ENCODE measurements around the gene RBMS3.
"Not testable (repeated sequence)": the region's sequence is repeated elsewhere in the genome, so short reads cannot be mapped to it uniquely, and the experiment has no call there.

RBMS3 gene

GRCh38 chr3:29429055-29429679 is 148.3 kb downstream of the RBMS3 start:
- DNase-seq (ENCODE audit: low spot score), result no peak

DNA sequence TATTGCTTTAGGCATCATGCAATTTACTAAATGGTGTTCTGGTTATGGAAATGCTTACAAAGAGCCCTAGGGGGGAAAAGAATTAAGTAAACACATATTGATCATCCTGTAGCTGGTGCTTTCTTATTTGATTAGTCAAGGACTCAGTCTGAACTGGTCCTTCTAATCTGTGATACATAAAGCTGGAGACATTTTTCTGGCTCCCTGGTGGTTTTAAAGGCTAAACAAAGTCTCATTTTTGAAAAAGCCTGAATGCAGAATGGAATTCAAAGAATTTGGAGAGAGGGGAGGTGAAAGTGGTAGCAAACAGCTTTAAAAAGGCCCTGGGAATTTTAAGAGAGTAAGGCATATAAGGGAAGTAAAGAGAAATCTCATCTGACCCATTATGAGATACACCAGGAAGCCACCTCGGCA is 149.7 kb downstream of the RBMS3 start:
- DNase-seq (ENCODE audit: low spot score), result no peak

GRCh38 chr3:29436612-29437323 is 155.9 kb downstream of the RBMS3 start:
- DNase-seq (ENCODE audit: low spot score), result no peak

DNA sequence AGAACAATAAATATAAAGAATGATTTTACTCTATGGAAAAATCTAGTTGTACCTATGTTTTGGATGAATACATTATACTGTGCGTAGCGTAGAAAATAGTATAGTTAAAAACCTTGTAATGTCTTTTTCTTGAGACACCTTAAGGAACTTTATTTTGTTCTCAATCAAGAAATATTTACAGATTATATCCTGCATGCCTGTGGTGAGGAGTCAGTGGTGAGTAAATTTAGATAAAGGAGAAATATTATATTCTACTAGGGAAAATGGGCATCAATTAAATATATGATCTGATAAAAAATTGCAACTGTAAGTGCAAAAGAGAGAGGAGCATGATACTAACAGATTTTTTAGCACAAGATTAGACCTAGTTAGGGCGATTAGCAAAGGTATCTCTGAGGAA is 157.7 kb downstream of the RBMS3 start:
- DNase-seq (ENCODE audit: low spot score), result no peak

DNA sequence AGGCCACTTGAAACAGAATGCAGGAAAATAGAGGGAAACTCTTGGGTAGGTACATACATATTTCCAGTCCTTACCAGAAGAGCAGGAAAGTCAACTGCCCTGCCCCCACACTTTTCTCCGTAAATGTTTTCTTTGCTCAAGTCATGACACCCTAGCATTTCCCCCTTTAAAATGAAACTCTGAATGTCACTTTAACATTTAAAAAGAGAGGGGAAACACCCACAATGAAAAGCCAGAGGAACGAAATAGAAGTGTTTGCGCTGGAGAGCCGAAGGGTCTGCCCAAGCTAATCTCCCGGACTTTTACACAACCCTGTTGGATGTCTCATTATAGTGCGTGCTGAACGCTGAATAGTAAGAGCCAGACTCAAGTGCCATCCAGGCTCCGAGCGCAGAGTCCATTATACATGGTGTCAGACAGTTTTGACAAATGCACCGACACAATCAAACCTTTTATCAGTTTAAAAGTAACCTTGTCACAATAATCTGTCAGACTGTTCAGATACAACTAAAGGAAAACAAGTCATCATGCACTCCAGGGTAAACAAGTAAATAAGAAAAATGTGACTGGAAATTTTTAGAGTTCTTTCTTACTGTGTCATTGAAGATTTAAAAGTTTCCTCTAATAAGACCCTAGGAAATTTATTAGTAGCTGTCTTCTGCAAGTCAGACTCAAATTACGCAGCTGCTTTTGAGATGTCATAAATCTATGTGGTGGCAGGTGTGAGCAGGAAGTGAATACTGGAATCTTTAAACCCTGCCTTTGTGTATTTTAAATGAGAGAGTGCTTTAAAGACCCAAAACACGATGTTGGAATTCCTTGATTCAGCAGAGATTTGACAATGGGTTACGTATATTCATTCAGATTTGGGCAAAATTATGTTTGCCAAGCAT is 159.8 kb downstream of the RBMS3 start:
- no peak for DNase-seq (ENCODE audit: low spot score)

GRCh38 chr3:29441422-29441821 is 160.6 kb downstream of the RBMS3 start:
- DNase-seq (ENCODE audit: low spot score), result no peak

DNA sequence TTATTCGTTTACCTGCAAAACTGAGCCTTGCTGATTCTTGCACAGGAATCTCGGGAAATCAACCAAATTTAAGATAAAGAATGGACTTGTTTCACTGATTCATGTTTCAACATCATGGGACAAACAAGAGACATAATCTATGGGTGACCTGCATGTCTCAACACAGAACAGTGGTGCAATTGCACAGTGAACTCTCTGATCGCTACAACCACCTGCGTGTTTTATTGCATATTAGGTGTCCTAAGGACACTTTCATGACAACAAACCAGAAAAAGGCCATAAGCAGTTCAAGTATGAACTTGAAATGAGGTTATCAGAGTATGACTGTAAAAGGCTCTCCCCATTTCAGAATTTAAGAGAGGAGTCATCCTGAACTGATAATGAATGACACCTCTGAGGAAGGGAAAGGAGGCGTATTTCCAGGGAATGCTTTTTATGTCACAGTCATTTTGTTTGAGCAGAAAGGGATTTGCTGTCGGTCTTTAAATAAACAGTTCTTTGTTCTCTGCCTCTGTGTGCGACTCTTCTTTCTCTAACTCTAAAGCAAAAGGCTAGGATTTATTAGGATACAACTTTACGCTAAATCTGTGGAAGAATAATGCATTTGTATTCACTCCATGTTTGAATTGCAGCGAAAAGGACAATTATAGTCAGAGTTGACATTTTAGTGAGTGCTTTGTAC is 167.2 kb downstream of the RBMS3 start:
- DNase-seq (ENCODE audit: low spot score), result no peak

- no peak for DNase-seq (ENCODE audit: low spot score)
Measured at GRCh38 chr3:29451920-29452319, 171.0 kb downstream of the RBMS3 start.

- no peak for DNase-seq (ENCODE audit: low spot score)
Measured at GRCh38 chr3:29452934-29453283, 172.0 kb downstream of the RBMS3 start.

- no peak for DNase-seq (ENCODE audit: low spot score)
Measured at GRCh38 chr3:29453284-29454001, 172.6 kb downstream of the RBMS3 start.

GRCh38 chr3:29454161-29454611 is 173.3 kb downstream of the RBMS3 start:
- DNase-seq (ENCODE audit: low spot score), result no peak

- no peak for DNase-seq (ENCODE audit: low spot score)
Measured at GRCh38 chr3:29456901-29457300, 176.0 kb downstream of the RBMS3 start.

GRCh38 chr3:29463304-29463703 is 182.4 kb downstream of the RBMS3 start:
- DNase-seq (ENCODE audit: low spot score), result no peak

- no peak for DNase-seq (ENCODE audit: low spot score)
Measured at GRCh38 chr3:29465836-29466235, 185.0 kb downstream of the RBMS3 start.

DNA sequence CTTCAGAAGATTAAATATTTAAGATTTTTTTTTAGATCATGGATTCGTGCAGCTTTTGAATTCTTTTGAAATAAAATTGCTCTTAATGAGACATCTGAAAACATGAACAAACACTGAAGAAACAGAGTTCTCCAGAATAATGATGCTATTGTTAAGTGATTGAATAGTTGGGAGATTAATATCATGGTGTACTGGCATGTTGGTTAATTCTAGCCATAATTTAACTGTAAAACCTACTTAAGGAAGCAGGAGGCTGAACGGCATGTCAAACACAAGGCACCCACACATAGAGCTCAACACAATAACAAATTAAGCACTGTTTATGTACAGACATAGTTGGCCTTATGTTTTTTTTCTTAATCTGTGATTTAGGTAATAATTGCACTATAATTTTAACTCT is 185.6 kb downstream of the RBMS3 start:
- no peak for DNase-seq (ENCODE audit: low spot score)

DNA sequence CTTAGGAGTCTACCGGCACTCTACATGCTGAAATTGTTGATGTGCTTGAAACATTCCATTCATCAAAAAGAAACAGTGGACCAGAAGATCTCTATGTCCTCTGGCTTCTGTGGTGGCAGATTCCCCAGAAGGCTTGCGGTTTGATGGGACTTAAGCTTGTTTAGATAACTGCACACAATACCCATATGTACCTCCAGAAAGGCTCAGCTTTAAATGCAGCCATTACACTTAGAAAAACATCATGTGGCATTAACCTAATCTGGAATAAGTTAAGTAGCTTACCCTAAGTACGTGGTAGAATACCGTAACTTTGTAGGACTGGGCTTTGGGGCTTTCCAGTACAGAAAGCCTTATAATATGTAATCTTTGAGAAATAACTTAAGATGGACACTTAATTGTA is 187.3 kb downstream of the RBMS3 start:
- DNase-seq (ENCODE audit: low spot score), result no peak

- DNase-seq (ENCODE audit: low spot score), result not testable (repeated sequence)
Measured at GRCh38 chr3:29473481-29474170, 192.8 kb downstream of the RBMS3 start.

DNA sequence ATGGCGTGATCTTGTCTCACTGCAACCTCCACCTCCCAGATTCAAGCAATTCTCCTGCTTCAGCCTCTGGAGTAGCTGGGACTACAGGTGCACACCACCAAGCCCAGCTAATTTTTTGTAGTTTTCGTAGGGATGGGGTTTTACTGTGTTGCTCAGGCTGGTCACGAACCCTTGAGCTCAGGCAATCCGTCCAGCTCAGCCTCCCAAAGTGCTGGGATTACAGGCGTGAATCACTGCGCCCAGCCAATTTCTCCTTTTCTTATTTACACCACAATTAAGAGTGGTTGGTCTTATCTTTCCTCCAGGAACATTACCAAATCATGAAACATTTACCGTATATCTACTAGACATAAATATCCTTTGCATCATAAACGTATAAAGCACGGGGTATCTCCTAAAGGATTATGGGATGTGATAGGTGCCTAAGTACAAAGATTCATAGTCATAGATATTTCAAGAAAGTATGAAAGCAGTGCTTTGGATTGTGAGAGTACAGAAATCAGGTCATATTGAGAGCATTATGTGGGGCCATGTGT is 194.5 kb downstream of the RBMS3 start:
- no peak for DNase-seq (ENCODE audit: low spot score)

GRCh38 chr3:29475854-29476253 is 195.0 kb downstream of the RBMS3 start:
- no peak for DNase-seq (ENCODE audit: low spot score)

GRCh38 chr3:29478611-29479010 is 197.7 kb downstream of the RBMS3 start:
- no peak for DNase-seq (ENCODE audit: low spot score)

GRCh38 chr3:29481249-29481648 is 200.4 kb downstream of the RBMS3 start:
- DNase-seq (ENCODE audit: low spot score), result no peak

Measured in germinal center (tissue), 1 donor.